ENCODE measurements around the gene TASP1. TPM values are rescaled to one million over a fixed set of nuclear protein-coding genes. Genes with fewer than 3 reads are reported as not detected.

Gene TASP1
- polyA plus RNA-seq, 3 donors from 2014 or later, result 5.0 to 12.7 (median 6.8) TPM

Other genes with a start within 250 kb of the TASP1 start
- 1 to 10 TPM; 4.1 to 6.7 (median 4.5) TPM for gene ESF1, start 146.0 kb upstream of the TASP1 start, polyA plus RNA-seq
- gene NDUFAF5, start 146.1 kb upstream of the TASP1 start, polyA plus RNA-seq, result 10 to 100 TPM in 1 of 3 donors, 1 to 10 TPM in 2; 5.8 to 14.8 (median 7.7) TPM